Neural cell (in vitro differentiated cells): Measurements from ENCODE around the gene OR4F15. TPM values are rescaled to one million over a fixed set of nuclear protein-coding genes. Genes with fewer than 3 reads are reported as not detected.

Experiments used
- H2AFZ ChIP-seq: fragments of 200-600, 300-800 bp; sonication (generic), shearing (Covaris generic); 2 replicates; pipeline ENCODE4 v1.6.0; 2014; ENCODE audit warnings: low read depth, mild to moderate bottlenecking, antibody characterized with exemption, low read length, moderate library complexity
- H3F3A ChIP-seq: fragments of 200-600 bp; shearing (Covaris generic); 2 replicates; pipeline ENCODE4 v1.6.1; 2016; ENCODE audit warnings: mild to moderate bottlenecking, moderate library complexity, mixed read lengths, antibody characterized with exemption, low read length; ENCODE audit not compliant: insufficient read depth, poor library complexity, severe bottlenecking
- H3K27ac ChIP-seq: fragments of 200-600, 300-800 bp; sonication (generic), shearing (Covaris generic); 2 replicates; pipeline ENCODE4 v1.5.1; 2014; ENCODE audit warnings: mild to moderate bottlenecking, low read length, moderate library complexity
- H3K27me3 ChIP-seq: fragments of 300-800, 200-600 bp; sonication (generic), shearing (Covaris generic); 2 replicates; pipeline ENCODE4 v1.6.0; 2014; ENCODE audit warnings: mild to moderate bottlenecking, low read depth, low read length, moderate library complexity; ENCODE audit not compliant: insufficient read depth
- H3K36me3 ChIP-seq: fragments of 300-800, 200-600 bp; sonication (generic), shearing (Covaris generic); 2 replicates; pipeline ENCODE4 v1.5.1; 2014; ENCODE audit warnings: mild to moderate bottlenecking, antibody characterized with exemption, low read length, moderate library complexity; ENCODE audit not compliant: insufficient read depth
- H3K4me2 ChIP-seq: fragments of 300-800, 200-600 bp; sonication (generic), shearing (Covaris generic); 2 replicates; pipeline ENCODE4 v1.6.0; 2014; ENCODE audit warnings: mild to moderate bottlenecking, low read length
- H3K4me3 ChIP-seq: fragments of 300-800, 200-600 bp; sonication (generic), shearing (Covaris generic); 2 replicates; pipeline ENCODE4 v1.5.1; 2014; ENCODE audit warnings: mild to moderate bottlenecking, low read length, moderate library complexity
- H3K79me2 ChIP-seq: fragments of 200-600 bp; shearing (Covaris generic); replicated peaks from 2 replicates; pipeline ENCODE4 v1.6.0; 2014; ENCODE audit warnings: mild to moderate bottlenecking, low read length, moderate library complexity; ENCODE audit not compliant: insufficient read depth
- H3K9ac ChIP-seq: fragments of 300-800, 200-600 bp; sonication (generic), shearing (Covaris generic); 2 replicates; pipeline ENCODE4 v1.6.1; 2016; ENCODE audit warnings: mild to moderate bottlenecking, low read length, mixed read lengths
- H3K9me2 ChIP-seq: fragments of 200-600 bp; shearing (Covaris generic); 2 replicates; pipeline ENCODE4 v1.6.1; 2016; ENCODE audit warnings: mild to moderate bottlenecking, low read length, mixed read lengths; ENCODE audit not compliant: insufficient read depth
- H3K9me3 ChIP-seq: fragments of 200-600, 300-800 bp; sonication (generic), shearing (Covaris generic); 2 replicates; pipeline ENCODE4 v1.6.1; 2016; ENCODE audit warnings: mild to moderate bottlenecking, mixed run types, low read length, moderate library complexity, mixed read lengths
- H4K20me1 ChIP-seq: fragments of 200-600 bp; shearing (Covaris generic); 2 replicates; pipeline ENCODE4 v1.6.1; 2016; ENCODE audit warnings: mild to moderate bottlenecking, mixed run types; ENCODE audit not compliant: insufficient read depth
- EP300 ChIP-seq: fragments of 450-650 bp; conservative IDR thresholded peaks from 2 replicates; pipeline ENCODE4 v1.6.1; 2014; ENCODE audit warnings: antibody characterized with exemption, mild to moderate bottlenecking, moderate library complexity; ENCODE audit not compliant: poor library complexity, severe bottlenecking
- EZH2 ChIP-seq: fragments of 200-600, 300-800 bp; shearing (Covaris generic), sonication (generic); IDR thresholded peaks from 2 replicates; pipeline ENCODE4 v1.6.1; 2014; ENCODE audit warnings: antibody characterized with exemption, low read length, borderline replicate concordance, mild to moderate bottlenecking; ENCODE audit not compliant: insufficient read depth, poor library complexity, severe bottlenecking
- MXI1 ChIP-seq: fragments of 450-650 bp; conservative IDR thresholded peaks from 2 replicates; pipeline ENCODE4 v1.6.1; 2014; ENCODE audit warnings: antibody characterized with exemption, mild to moderate bottlenecking; ENCODE audit not compliant: poor library complexity, severe bottlenecking
- POLR2AphosphoS5 ChIP-seq: IDR thresholded peaks from 2 replicates; pipeline ENCODE4 v1.6.1; 2012
- RAD21 ChIP-seq: fragments of 450-650 bp; conservative IDR thresholded peaks from 2 replicates; pipeline ENCODE4 v1.6.1; 2014; ENCODE audit warnings: antibody characterized with exemption, mild to moderate bottlenecking, moderate library complexity
- SMC3 ChIP-seq: fragments of 450-650 bp; conservative IDR thresholded peaks from 2 replicates; pipeline ENCODE4 v1.6.1; 2014; ENCODE audit warnings: antibody characterized with exemption, mild to moderate bottlenecking, moderate library complexity; ENCODE audit not compliant: poor library complexity
- TAF1 ChIP-seq: IDR thresholded peaks from 2 replicates; pipeline ENCODE4 v1.6.1; 2012; ENCODE audit warnings: low read depth
- polyA plus RNA-seq: library from polyadenylated mRNA; depleted of rRNA; stranded (reverse); fragments of >200 nt; gene quantifications from 2 replicates; pipeline ENCODE4 v1.2.3, GENCODE V29; 2014
- TF ChIP-seq, protein P1 (sequence below): fragments of 450-650 bp; IDR thresholded peaks from 2 replicates; pipeline ENCODE4 v1.5.1; 2014; ENCODE audit warnings: antibody characterized with exemption, mild to moderate bottlenecking, moderate library complexity; ENCODE audit not compliant: poor library complexity, severe bottlenecking
- TF ChIP-seq, protein P2 (sequence below): IDR thresholded peaks from 2 replicates; pipeline ENCODE4 v1.6.1; 2012; ENCODE audit warnings: borderline replicate concordance

The OR4F15 gene
- polyA plus RNA-seq, 1 donor from 2014 or later, result not detected

DNA sequence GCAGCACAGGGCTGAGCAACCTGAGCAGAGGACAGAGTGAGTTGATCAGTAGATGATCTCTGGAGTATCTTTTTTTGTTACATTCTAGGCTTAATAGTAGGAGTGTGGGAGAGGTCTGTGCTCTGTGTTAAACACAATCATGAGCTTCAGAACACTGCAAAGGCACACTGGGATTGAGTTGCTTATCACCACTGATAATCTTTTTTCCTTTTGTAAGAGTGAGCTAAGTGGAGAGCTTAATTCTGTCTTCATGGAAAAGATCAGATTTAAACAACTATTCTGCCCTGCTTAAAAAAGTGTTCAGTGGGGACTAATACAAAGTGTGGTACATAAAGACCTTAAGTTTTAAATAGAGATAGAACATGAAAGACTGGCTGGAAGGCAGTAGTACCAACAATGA lies 7.6 kb upstream of the OR4F15 start:
- TF ChIP-seq, protein P1, sequence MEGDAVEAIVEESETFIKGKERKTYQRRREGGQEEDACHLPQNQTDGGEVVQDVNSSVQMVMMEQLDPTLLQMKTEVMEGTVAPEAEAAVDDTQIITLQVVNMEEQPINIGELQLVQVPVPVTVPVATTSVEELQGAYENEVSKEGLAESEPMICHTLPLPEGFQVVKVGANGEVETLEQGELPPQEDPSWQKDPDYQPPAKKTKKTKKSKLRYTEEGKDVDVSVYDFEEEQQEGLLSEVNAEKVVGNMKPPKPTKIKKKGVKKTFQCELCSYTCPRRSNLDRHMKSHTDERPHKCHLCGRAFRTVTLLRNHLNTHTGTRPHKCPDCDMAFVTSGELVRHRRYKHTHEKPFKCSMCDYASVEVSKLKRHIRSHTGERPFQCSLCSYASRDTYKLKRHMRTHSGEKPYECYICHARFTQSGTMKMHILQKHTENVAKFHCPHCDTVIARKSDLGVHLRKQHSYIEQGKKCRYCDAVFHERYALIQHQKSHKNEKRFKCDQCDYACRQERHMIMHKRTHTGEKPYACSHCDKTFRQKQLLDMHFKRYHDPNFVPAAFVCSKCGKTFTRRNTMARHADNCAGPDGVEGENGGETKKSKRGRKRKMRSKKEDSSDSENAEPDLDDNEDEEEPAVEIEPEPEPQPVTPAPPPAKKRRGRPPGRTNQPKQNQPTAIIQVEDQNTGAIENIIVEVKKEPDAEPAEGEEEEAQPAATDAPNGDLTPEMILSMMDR, result no peak
- TF ChIP-seq TAF1 (no peak), MXI1 (no peak)
- no peaks in the 10 kb centered on the region for H3K27me3 ChIP-seq

DNA sequence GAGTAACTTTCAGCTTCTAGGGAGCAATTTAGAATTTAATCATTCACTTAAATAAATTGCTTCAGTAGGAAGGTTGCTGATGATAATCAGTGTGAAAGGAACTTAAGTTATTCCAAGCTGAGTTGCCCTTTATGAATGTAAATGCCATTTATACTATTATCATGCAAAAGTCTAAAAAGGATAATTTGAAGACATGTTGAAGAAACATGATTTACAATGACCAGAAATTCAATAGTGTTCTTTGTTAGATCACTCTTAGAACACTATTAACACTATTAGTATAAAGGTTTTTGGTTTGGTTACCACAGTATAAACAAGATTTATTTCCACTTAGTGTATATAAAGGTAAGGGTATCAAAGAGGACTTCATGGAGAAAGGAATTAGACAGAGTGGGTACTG lies 7.1 kb upstream of the OR4F15 start:
- Histone ChIP-seq H3K27ac (no peak overlapping the region), H3K36me3 (no peaks in the 10 kb centered on the region), H3K9me2 (no peaks in the 10 kb centered on the region), H3F3A (no peaks in the 10 kb centered on the region), H3K9me3 (no peaks in the 10 kb centered on the region), H3K9ac (no peak overlapping the region), H2AFZ (no peak overlapping the region), H3K79me2 (no peaks in the 10 kb centered on the region), H3K27me3 (no peaks in the 10 kb centered on the region), H4K20me1 (no peaks in the 10 kb centered on the region), H3K4me2 (no peak overlapping the region), H3K4me3 (no peak overlapping the region)
- TF ChIP-seq EZH2, result no peak
- TF ChIP-seq, protein P1, result no peak
- TF ChIP-seq TAF1, result no peak
- no peak for TF ChIP-seq SMC3
- TF ChIP-seq RAD21, result no peak
- no peak for TF ChIP-seq EP300
- no peak for TF ChIP-seq MXI1

More for the DNA sequence above, 7.6 kb upstream of the OR4F15 start:
- Histone ChIP-seq H3K9me3 (no peaks in the 10 kb centered on the region), H3K36me3 (no peaks in the 10 kb centered on the region), H3K4me3 (no peak overlapping the region), H3K9me2 (no peaks in the 10 kb centered on the region), H3K9ac (no peak overlapping the region), H3K27ac (no peak overlapping the region), H3K4me2 (no peak overlapping the region), H4K20me1 (no peaks in the 10 kb centered on the region), H2AFZ (no peak overlapping the region), H3F3A (no peaks in the 10 kb centered on the region), H3K79me2 (no peaks in the 10 kb centered on the region)

DNA sequence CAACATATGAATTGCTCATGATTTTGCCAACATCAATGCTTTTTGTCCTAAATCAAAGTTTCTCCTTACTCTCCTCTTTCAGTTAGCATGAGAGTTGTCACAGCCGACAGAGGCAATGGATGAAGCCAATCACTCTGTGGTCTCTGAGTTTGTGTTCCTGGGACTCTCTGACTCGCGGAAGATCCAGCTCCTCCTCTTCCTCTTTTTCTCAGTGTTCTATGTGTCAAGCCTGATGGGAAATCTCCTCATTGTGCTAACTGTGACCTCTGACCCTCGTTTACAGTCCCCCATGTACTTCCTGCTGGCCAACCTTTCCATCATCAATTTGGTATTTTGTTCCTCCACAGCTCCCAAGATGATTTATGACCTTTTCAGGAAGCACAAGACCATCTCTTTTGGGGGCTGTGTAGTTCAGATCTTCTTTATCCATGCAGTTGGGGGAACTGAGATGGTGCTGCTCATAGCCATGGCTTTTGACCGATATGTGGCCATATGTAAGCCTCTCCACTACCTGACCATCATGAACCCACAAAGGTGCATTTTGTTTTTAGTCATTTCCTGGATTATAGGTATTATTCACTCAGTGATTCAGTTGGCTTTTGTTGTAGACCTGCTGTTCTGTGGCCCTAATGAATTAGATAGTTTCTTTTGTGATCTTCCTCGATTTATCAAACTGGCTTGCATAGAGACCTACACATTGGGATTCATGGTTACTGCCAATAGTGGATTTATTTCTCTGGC lies 6.2 kb upstream of the OR4F15 start:
- Histone ChIP-seq H3K27me3 (no peaks in the 10 kb centered on the region), H2AFZ (no peak overlapping the region), H3K79me2 (no peaks in the 10 kb centered on the region), H3F3A (no peaks in the 10 kb centered on the region), H3K9me3 (no peaks in the 10 kb centered on the region), H3K36me3 (no peaks in the 10 kb centered on the region), H3K27ac (no peak overlapping the region), H4K20me1 (no peaks in the 10 kb centered on the region), H3K9ac (no peak overlapping the region), H3K9me2 (no peaks in the 10 kb centered on the region), H3K4me3 (no peak overlapping the region), H3K4me2 (no peak overlapping the region)
- TF ChIP-seq RAD21 (no peak), MXI1 (no peak), EZH2 (no peak), SMC3 (no peak), POLR2AphosphoS5 (no peak), EP300 (no peak), TAF1 (no peak)
- TF ChIP-seq, protein P1, result no peak
- TF ChIP-seq, protein P2, sequence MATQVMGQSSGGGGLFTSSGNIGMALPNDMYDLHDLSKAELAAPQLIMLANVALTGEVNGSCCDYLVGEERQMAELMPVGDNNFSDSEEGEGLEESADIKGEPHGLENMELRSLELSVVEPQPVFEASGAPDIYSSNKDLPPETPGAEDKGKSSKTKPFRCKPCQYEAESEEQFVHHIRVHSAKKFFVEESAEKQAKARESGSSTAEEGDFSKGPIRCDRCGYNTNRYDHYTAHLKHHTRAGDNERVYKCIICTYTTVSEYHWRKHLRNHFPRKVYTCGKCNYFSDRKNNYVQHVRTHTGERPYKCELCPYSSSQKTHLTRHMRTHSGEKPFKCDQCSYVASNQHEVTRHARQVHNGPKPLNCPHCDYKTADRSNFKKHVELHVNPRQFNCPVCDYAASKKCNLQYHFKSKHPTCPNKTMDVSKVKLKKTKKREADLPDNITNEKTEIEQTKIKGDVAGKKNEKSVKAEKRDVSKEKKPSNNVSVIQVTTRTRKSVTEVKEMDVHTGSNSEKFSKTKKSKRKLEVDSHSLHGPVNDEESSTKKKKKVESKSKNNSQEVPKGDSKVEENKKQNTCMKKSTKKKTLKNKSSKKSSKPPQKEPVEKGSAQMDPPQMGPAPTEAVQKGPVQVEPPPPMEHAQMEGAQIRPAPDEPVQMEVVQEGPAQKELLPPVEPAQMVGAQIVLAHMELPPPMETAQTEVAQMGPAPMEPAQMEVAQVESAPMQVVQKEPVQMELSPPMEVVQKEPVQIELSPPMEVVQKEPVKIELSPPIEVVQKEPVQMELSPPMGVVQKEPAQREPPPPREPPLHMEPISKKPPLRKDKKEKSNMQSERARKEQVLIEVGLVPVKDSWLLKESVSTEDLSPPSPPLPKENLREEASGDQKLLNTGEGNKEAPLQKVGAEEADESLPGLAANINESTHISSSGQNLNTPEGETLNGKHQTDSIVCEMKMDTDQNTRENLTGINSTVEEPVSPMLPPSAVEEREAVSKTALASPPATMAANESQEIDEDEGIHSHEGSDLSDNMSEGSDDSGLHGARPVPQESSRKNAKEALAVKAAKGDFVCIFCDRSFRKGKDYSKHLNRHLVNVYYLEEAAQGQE, result no peak
